Measurements from ENCODE around the gene GNB1.
A peak's percentile ranks its signal among the peaks of the same experiment; 100 is the strongest.

The GNB1 gene

GRCh38 chr1:1779691-1780597 is 110.9 kb downstream of the GNB1 start:
- peak; percentile 24 for DNase-seq

- no peak for DNase-seq
Measured at GRCh38 chr1:1779320-1779675, 111.6 kb downstream of the GNB1 start.

- DNase-seq: peak; percentile 75
Measured at GRCh38 chr1:1778663-1779319, 112.1 kb downstream of the GNB1 start.

GRCh38 chr1:1777950-1778662 is 112.8 kb downstream of the GNB1 start, which contains the start of gene NADK:
NADK (minus strand) TSS chr1:1778470; CDS start chr1:1765406, 13,064 bp downstream.
- DNase-seq: peak; percentile 68

- no peak for DNase-seq
Measured at GRCh38 chr1:1777583-1777899, 113.3 kb downstream of the GNB1 start.

- DNase-seq: no peak
Measured at GRCh38 chr1:1776672-1777582, 114.0 kb downstream of the GNB1 start.

GRCh38 chr1:1775327-1776226 is 115.3 kb downstream of the GNB1 start:
- no peak for DNase-seq

- no peak for DNase-seq
Measured at GRCh38 chr1:1773874-1774273, 117.0 kb downstream of the GNB1 start.

- no peak for DNase-seq
Measured at GRCh38 chr1:1771096-1771495, 119.8 kb downstream of the GNB1 start.

GRCh38 chr1:1770102-1770501 is 120.8 kb downstream of the GNB1 start:
- DNase-seq: no peak

GRCh38 chr1:1768249-1768992 is 122.5 kb downstream of the GNB1 start:
- no peak for DNase-seq

- DNase-seq: no peak
Measured at GRCh38 chr1:1764876-1765470, 125.9 kb downstream of the GNB1 start.

- DNase-seq: no peak
Measured at GRCh38 chr1:1763657-1764621, 126.9 kb downstream of the GNB1 start.

- no peak for DNase-seq
Measured at GRCh38 chr1:1761504-1762376, 129.1 kb downstream of the GNB1 start.

- no peak for DNase-seq
Measured at GRCh38 chr1:1760715-1761114, 130.2 kb downstream of the GNB1 start.

- no peak for DNase-seq
Measured at GRCh38 chr1:1760345-1760650, 130.6 kb downstream of the GNB1 start.

- no peak for DNase-seq
Measured at GRCh38 chr1:1759456-1760344, 131.2 kb downstream of the GNB1 start.

Data from activated T-cell treated with anti-CD3 and anti-CD28 coated beads for 4 hours (primary cell).